IPS DF 19.7 (cell line): Measurements from ENCODE around the gene MYLIP.

Experiments used
- DNase-seq: peaks from one replicate; pipeline ENCODE4 v3.0.0-alpha.2; 2013; ENCODE audit warnings: low read depth, low spot score

MYLIP gene

GRCh38 chr6:16139556-16139955, 10.7 kb downstream of the MYLIP start:
- no peak for DNase-seq

GRCh38 chr6:16140607-16141006, 11.7 kb downstream of the MYLIP start:
- no peak for DNase-seq

- DNase-seq = no peak
These were observed 12.6 kb downstream of the MYLIP start for GRCh38 chr6:16141514-16141913.

GRCh38 chr6:16145038-16145437, 16.2 kb downstream of the MYLIP start:
- DNase-seq = no peak

GRCh38 chr6:16146028-16146427, 17.1 kb downstream of the MYLIP start:
- no peak for DNase-seq

- no peak for DNase-seq
These were observed 17.7 kb downstream of the MYLIP start for GRCh38 chr6:16146527-16146955.

GRCh38 chr6:16148498-16148897, 19.6 kb downstream of the MYLIP start:
- no peak for DNase-seq

GRCh38 chr6:16149305-16149704, 20.4 kb downstream of the MYLIP start:
- DNase-seq = no peak

GRCh38 chr6:16150098-16150497, 21.2 kb downstream of the MYLIP start:
- no peak for DNase-seq

- DNase-seq = no peak
These were observed 24.4 kb downstream of the MYLIP start for GRCh38 chr6:16153211-16153820.

- no peak for DNase-seq
These were observed 26.0 kb downstream of the MYLIP start for GRCh38 chr6:16154904-16155303.

- no peak for DNase-seq
These were observed 28.6 kb downstream of the MYLIP start for GRCh38 chr6:16157492-16157891.

- no peak for DNase-seq
These were observed 29.0 kb downstream of the MYLIP start for GRCh38 chr6:16157909-16158308.

GRCh38 chr6:16158943-16159557, 30.2 kb downstream of the MYLIP start:
- no peak for DNase-seq

GRCh38 chr6:16160794-16161193, 31.9 kb downstream of the MYLIP start:
- DNase-seq = no peak

GRCh38 chr6:16162003-16162402, 33.1 kb downstream of the MYLIP start:
- no peak for DNase-seq

- no peak for DNase-seq
These were observed 34.2 kb downstream of the MYLIP start for GRCh38 chr6:16163066-16163465.

GRCh38 chr6:16163535-16164300, 34.8 kb downstream of the MYLIP start:
- no peak for DNase-seq

GRCh38 chr6:16165641-16166040, 36.8 kb downstream of the MYLIP start:
- DNase-seq = no peak

GRCh38 chr6:16166871-16167608, 38.2 kb downstream of the MYLIP start:
- DNase-seq = no peak

GRCh38 chr6:16168121-16168520, 39.2 kb downstream of the MYLIP start:
- DNase-seq = no peak

- no peak for DNase-seq
These were observed 40.0 kb downstream of the MYLIP start for GRCh38 chr6:16168858-16169257.
